ENCODE results near the gene PAFAH1B1.
"Not testable (repeated sequence)": the region's sequence is repeated elsewhere in the genome, so short reads cannot be mapped to it uniquely, and the experiment has no call there.

Gene PAFAH1B1

GRCh38 chr17:2612630-2613029 is 19.2 kb downstream of the PAFAH1B1 start:
- no peak overlapping the region for H3K27ac ChIP-seq
- no peak for TF ChIP-seq ZFX (IDR thresholded peaks at IDR 0.05)
- TF ChIP-seq CTCF (conservative IDR thresholded peaks at IDR 0.05), result no peak

- no peak overlapping the region for H3K27ac ChIP-seq
- TF ChIP-seq ZFX (IDR thresholded peaks at IDR 0.05) (no peak), CTCF (conservative IDR thresholded peaks at IDR 0.05) (no peak)
Measured at GRCh38 chr17:2613089-2613808, 19.8 kb downstream of the PAFAH1B1 start.

DNA sequence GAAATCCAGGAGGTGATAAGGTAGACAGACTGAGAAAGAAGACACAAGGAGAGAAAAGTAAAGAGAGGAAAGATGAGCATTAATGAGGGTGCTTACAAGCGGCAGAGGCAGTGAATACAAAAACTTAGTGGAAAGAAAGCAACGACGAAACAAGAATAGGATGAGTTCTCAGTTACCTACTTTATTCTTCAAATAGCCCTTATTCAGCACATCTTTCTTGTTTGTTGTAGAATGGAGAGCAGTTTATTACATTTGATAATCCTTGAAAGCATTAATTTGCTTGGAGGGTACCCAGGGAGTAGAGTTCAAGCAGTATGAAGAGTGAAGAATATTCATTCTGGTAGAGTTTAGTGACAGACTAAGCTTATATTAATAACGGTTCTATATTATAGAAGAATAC is 22.4 kb downstream of the PAFAH1B1 start:
- TF ChIP-seq CTCF (conservative IDR thresholded peaks at IDR 0.05) (no peak), ZFX (IDR thresholded peaks at IDR 0.05) (no peak)

DNA sequence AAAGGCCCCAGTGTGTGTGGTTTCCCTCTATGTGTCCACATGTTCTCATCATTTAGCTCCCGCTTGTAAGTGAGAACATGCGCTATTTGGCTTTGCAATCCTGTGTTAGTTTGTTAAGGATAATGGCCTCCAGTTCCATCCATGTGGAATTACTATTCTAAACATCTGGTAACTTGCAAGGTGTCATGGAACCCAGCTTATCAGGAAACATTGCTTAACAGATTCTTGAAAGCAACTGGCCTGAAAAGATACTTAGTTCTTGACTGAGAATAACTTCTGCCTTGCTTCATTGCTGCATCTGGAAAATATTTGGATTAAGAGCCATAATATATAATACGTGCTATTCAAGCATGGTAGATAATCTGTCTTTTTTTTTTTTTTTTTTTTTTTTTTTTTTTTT is 27.8 kb downstream of the PAFAH1B1 start:
- H3K27ac ChIP-seq, result no peak overlapping the region
- no peak for TF ChIP-seq CTCF (conservative IDR thresholded peaks at IDR 0.05)
- TF ChIP-seq ZFX (IDR thresholded peaks at IDR 0.05), result no peak

More for the DNA sequence above, 22.4 kb downstream of the PAFAH1B1 start:
- H3K27ac ChIP-seq, result no peak overlapping the region

DNA sequence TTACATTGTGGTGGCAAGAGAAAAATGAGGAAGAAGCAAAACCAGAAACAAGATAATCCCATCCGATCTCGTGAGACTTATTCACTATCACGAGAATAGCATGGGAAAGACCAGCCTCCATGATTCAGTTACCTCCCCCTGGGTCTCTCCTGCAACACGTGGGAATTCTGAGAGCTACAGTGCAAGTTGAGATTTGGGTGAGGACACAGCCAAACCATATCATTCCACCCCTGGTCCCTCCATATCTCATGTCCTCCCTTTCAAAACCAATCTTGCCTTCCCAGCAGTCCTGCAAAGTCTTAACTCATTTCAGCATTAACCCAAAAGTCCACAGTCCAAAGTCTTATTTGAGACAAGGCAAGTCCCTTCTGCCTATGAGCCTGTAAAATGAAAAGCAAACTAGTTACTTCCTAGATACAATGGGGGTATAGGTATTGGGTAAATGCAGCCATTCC is 28.5 kb downstream of the PAFAH1B1 start:
- H3K27ac ChIP-seq, result not testable (repeated sequence)

GRCh38 chr17:2622721-2623301 is 29.4 kb downstream of the PAFAH1B1 start:
- H3K27ac ChIP-seq, result not testable (repeated sequence)

DNA sequence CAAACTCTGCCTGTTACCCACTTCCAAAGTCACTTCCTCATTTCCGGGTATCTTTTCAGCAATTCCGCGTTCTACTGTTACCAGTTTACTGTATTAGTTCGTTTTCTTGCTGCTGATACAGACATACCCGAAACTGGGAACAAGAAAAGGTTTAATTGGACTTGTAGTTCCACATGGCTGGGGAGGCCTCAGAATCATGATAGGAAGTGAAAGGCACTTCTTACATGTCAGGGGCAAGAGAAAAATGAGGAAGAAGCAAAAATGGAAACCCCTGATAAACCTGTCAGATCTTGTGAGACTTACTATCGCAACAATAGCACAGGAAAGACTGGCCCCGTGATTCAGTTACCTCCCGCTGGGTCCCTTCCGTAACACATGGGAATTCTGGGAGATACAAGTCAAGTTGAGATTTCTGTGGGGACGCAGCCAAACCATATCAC is 30.9 kb downstream of the PAFAH1B1 start:
- no peak overlapping the region for H3K27ac ChIP-seq

DNA sequence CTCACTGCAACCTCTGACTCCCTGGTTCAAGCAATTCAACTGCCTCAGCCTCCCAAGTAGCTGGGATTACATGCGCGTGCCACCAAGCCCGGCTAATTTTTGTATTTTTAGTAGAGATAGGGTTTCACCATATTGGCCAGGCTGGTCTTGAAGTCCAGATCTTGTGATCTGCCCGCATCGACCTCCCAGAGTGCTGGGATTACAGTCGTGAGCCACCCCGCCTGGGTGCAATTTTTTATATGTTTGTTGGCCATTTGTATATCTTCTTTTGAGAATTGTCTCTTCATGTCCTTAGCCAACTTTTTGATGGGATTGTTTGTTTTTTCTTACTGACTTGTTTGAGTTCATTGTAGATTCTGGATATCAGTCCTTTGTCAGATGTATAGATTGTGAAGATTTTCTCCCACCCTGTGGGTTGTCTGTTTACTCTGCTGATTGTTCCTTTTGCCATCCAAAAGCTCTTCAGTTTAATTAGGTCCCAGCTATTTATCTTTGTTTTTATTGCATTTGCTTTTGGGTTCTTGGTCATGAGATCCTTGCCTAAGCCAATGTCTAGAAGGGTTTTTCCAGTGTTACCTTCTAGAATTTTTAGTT is 33.3 kb downstream of the PAFAH1B1 start:
- peak overlapping the region; percentile 38 for H3K27ac ChIP-seq

More for the DNA sequence above, 30.9 kb downstream of the PAFAH1B1 start:
- TF ChIP-seq CTCF (conservative IDR thresholded peaks at IDR 0.05) (no peak), ZFX (IDR thresholded peaks at IDR 0.05) (no peak)

GRCh38 chr17:2628922-2629321 is 35.5 kb downstream of the PAFAH1B1 start:
- H3K27ac ChIP-seq, result not testable (repeated sequence)

All from C4-2B (cell line).